HG03139 (cell line): ENCODE data around the gene OR10H1.
"Not testable (repeated sequence)": the region's sequence is repeated elsewhere in the genome, so short reads cannot be mapped to it uniquely, and the experiment has no call there.

Experiments
- ATAC-seq: cut with Tn5 transposase; IDR thresholded peaks from one replicate; pipeline ENCODE4 v1.9.1; 2021; ENCODE audit not compliant: unreplicated experiment

OR10H1 gene

GRCh38 chr19:15775249-15775648 is 40.2 kb downstream of the OR10H1 start:
- ATAC-seq: no peak

- not testable (repeated sequence) for ATAC-seq
Observed at GRCh38 chr19:15774159-15774558, 41.3 kb downstream of the OR10H1 start.

GRCh38 chr19:15769586-15769985 is 45.9 kb downstream of the OR10H1 start:
- ATAC-seq: no peak

- ATAC-seq: no peak
Observed at GRCh38 chr19:15759962-15760565, 55.4 kb downstream of the OR10H1 start.

GRCh38 chr19:15758379-15758778 is 57.1 kb downstream of the OR10H1 start:
- no peak for ATAC-seq
